ENCODE data around the gene PTPN14.
"Not testable (repeated sequence)": the region's sequence is repeated elsewhere in the genome, so short reads cannot be mapped to it uniquely, and the experiment has no call there.

The PTPN14 gene

DNA sequence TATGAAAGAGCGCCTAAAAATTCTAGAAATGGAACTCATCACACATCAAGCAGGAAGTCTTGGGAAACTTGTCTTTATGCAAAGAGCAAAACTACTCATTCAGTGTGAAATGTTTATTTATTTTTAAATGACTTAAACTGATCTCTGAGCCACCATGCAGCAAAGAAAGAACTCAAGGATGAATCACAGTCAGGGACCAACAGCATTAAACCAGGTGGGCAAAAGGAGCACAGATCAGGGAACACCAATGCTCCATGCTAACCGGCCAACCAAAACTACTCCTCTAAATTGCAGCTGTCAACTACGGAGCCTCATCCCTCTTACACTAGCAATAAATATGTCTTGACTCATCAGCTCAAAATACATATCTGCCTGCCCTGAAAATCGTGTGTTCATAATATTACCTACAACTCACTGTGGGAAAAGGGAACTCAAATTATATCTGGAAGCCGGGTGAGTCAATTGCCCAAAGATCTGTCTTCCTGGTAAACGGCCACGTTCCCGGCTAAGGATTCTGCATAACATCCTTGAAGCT is 129.2 kb downstream of the PTPN14 start:
- no peak for DNase-seq

DNA sequence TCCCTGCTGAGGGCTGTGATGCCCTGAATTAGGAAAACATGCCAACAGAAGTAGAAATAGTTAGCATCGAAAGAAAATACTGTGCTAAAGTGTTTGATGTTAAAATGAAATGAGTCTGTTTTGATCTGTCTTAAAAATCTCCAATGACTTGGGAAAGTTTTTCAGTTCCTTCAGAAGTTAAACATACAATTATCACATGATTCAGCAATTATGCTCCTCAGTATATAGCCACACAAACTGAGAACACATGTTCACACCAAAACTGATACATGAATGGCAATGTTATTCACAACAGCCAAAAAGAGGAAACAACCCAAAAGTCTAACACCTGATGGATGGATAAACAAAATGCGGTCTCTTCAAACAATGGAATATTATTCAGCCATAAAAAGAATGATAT is 130.6 kb downstream of the PTPN14 start:
- no peak for DNase-seq

DNA sequence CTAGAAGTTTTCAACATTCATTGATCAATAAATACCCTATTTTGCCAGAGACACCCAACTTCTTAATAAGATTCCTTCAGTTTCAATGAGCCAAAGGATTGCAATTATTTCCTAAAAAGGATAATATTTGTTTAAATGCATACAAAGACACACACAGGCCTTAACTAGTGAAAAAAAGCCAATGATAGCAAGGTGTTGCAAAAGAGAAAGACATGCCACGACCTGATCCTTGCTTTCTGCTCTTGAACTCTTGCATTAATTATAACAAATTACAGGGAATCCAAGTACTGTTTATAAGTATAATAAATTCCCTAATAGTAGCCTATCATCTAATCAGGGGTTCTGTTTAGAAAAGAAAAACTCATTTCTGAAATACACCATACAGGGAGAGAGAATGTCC is 131.1 kb downstream of the PTPN14 start:
- no peak for DNase-seq

DNA sequence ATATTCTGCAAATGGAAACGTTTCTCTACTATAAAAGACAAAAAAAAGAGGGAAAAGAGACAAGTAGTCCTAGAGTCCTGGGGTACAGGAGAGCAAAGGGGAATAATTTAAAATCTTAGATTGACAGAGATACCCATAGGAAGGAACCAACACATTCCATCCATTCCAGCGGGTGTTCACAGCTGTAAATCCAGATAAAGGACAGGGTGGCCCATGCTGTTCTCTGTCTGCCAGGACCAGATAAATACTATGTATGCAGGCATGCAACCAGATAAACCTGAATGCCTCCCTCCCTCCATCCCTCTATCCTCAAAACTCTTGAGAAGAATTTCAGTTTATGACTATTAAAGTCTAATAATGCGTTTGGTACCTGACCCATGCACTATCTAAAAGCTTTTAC is 131.8 kb downstream of the PTPN14 start:
- no peak for DNase-seq

DNA sequence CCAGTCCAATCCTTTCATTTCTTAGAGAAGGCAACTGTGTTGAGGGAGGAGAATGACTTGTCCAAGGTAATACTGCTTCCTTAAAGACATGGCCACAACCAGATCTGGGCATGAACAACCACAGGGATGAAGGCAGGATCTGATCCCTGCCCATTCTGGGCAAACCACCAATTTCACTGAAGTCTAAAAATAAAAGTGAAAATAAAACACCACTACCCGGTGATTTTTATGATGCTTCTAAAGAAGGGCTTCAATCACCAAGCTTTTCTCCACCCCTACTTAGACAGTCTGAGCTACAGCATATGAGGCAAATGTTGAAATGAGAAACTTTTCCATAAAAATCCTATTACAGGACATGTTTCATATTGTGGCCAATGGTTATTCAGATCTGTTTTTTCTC is 133.0 kb downstream of the PTPN14 start:
- DNase-seq, result no peak

DNA sequence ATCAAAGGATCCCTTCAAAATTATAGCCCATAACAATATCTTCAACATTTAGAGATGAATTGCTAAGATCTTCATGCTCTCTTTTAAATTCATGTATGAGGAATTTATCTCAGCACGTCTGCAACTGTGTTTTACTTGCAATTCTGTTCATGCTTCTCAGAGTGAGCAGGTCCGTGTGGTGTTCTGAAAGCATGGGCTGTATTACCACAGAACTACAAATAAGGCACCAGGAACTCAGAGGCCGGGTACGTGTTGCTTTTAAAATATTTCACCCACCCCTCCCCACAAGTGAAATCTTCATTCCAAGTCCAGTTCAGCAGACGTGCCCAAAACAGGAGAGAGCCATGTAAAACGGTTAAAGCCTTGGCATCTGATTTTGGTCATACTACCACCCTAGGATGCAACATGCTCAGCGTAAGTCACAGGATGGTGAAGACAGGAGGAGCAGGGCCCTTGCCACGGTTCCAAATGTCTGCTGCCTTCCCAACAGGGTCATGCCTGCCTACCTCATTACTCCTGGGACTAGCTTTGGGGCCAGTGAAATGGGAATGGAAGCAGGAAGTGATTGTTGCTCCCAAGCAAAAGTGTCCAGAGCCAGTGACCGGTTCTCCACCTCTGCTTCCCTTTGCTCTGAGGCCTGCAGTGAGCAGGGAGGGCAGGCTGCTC is 133.7 kb downstream of the PTPN14 start:
- no peak for DNase-seq

DNA sequence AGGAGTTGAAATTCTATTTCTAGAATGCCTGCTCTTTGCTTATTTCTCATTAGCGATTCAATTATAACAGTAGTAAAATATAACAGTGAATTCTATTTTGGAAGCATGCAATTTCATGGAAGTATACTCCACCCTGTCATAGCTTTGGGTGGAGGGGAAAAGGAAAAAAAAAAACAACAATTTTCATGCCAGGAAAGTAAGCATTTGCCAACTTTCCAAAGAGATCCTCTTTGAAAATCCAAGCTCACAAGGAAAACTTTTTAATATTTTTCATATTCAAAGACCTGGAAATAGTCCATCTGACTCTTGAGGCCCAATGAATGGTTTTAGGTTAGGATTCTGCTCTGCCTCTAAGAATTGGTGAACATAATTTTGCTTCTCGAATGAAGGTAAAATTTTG is 134.5 kb downstream of the PTPN14 start:
- DNase-seq, result no peak

DNA sequence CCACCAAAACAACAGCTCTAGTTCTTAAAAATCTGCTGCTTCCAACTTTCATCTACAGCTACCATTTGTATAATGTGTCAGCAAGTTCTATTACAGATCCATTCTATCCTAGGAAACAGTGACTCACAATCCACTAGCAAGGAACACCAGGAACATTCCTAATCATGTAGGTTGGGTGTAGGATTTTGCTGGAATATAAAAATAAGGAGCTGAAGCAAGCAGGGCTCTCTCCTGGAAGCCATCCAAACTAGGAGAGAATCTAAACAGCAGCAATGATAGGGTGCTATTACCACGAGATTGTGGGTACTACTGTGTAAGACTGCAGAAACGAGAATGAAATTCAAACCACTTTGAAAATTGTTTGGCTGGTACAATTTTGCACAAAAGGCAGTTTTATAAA is 135.0 kb downstream of the PTPN14 start:
- no peak for DNase-seq

DNA sequence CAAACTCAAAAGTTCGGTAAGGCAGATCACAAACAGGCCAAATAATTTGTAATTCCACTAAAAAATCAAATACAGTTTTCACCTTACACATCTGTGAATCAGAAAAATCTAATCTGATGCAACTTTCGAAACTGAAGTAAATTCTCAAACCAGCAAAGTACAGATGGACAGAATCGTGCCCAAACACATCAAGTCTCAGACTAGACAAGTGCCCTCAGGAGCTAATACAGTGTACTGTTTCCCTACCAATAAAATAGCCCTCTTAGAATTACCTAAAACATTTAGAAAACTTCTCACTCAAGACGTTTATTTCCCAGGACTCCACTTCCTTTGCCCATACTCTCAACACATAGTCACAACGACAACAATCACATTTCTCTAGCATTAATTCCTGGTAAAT is 136.3 kb downstream of the PTPN14 start:
- DNase-seq, result no peak

DNA sequence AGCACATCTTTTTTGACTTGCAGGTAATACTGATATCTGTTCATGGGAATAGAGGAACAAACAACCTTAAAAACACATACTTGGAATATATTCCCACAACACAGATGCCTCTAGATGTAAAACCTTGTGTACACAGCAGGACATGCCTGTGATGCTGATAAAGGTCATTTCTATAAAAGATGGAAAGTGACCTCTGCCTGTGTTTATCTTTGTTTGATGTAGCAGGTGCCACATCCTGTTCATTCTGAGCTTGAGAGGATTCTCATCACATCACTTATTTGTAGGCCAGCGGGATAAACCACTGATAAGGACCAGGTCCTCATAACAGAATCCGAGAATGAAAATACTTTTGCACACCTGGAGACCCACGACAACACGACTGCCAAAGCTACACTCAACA is 136.7 kb downstream of the PTPN14 start:
- DNase-seq, result no peak

DNA sequence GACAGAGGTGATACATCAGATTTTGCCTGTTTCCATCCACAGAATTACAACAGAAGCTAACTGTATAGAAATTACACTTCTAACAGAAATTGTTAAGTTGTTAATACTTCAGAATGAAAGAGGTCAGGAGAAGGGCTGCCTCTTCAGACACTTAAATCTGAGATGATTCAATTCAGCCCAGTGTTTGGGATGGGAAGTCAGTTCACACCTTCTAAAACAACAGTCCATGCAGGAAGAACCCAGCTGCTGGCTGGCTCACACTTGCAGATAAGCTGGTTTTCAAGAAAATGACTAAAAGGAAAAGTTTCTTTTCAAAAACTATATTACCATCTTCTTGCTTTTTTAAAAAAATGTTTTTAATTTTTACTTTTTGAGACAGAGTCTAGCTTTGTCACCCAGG is 138.1 kb downstream of the PTPN14 start:
- DNase-seq, result no peak

DNA sequence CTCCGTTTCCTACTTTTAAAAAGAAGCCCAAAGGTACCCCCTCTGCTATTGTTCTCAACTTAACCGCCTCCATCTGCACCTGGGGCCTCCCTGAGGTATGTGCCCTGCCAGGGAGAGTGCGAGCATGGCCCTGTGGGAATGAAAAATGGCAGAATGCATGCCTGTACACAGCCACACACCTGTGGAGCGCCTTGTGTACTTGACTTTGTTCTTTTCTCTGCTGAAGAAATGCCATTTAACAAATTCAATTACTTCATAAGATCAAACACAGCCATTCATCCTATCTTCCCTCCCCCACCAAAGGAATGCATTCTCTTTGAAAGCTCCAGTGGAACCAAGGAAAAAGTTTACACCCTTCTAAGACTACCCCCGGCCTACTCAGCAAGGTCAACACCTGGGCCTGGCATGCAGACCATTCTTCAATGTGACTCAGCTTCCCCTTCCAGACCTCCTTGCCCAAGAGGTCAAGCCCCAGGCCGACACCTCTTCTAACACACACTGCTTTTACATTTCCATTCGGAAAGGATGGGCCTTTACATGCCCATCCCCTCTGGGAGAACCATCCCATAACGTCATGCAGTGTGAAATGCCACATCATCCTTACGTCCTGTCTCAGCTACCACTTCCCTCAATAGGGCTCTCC is 146.7 kb downstream of the PTPN14 start:
- DNase-seq, result no peak

DNA sequence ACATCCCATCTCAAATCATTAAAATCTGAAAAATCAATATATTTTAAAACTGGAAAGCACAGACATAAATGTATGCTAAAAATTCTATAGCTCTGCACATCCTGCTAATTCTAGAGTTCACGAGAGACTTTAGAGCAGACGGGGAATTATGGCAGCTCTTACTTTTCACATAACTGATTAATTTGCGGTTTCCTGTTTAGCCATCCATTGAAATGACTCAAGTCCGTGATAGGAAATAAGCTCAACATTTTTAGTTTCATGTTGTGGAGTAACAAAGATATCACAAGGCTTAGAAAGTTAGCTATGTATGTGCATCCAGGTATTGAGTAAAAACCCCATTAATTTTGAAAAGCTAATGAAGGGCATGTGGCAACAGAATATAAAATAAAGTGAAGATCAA is 147.2 kb downstream of the PTPN14 start:
- DNase-seq, result no peak

DNA sequence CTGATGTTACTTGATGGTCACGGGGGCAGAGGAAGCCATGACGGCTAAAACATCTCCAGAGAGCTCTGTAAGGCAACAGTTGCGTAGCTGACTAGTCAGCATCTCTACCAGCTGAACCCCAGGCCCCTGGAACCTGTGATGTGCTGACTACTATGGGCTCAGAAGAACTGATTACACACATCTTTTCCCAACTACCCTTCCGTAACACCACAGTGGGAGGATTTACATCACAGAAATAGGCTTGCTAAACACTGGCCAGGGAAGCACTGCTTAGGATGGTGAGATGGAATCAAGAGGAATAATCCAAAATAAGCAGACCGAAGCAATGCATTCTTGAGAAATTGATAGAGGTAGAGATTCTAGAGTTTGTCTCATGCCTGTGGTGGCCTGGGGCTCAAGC is 148.0 kb downstream of the PTPN14 start:
- no peak for DNase-seq

DNA sequence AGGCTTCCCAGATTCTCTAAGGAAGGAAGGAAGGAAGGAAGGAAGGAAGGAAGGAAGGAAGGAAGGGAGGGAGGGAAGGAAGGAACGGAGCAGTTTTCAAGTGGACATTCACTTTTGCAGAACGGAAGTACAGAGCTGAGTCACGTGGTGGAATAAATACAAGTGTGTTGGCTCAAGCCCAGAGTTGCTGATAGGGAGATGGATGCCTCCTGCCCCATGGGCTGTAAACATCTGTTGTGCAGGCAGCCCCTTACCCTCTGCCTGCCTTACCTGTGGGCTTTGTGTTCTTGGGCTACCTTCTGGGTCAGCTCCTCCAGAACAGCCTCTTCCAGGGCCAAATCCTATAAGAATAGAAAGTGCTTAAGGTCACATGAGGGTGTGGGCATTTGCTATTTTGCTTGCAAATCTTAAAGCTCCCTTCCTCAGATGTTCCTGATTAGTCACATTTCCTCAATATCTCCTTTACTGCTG is 148.8 kb downstream of the PTPN14 start:
- DNase-seq, result no peak

DNA sequence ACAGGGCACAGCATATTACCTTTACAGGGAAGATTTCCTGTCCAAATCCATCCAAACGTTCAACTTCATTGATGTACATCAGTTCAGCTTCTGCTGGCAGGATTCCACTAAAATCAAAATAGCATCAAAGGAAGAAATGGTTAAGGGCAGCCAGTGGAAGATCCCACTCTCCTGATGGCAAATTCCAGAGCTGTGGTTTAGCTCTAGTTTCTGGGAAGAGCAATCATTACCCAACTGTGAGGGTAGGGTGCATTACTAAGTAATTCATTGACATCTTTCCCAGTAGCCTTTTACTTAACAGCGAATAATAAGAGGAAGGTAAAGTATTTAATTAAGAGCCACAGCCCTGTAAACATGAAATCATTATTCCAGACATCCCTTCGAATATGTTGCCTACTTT is 149.7 kb downstream of the PTPN14 start:
- DNase-seq, result no peak

DNA sequence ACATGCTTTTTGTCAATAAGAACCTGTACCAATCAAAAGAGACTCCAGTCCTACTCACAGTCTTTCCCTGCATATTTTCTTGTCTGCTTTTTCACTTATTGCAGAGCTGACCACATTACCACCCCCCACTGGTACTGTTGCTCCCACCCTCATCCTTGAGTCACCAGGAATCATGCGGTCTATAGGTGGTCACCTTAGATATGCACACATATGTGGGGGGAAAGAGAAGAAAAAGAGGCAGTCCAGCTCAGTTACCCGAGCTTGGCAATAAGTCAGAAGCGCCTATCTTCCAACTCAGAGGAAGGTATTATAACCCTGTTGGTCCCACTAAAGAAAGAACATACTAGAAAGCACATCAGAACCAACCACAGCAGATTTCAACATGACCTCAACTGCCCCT is 151.3 kb downstream of the PTPN14 start:
- DNase-seq, result no peak

DNA sequence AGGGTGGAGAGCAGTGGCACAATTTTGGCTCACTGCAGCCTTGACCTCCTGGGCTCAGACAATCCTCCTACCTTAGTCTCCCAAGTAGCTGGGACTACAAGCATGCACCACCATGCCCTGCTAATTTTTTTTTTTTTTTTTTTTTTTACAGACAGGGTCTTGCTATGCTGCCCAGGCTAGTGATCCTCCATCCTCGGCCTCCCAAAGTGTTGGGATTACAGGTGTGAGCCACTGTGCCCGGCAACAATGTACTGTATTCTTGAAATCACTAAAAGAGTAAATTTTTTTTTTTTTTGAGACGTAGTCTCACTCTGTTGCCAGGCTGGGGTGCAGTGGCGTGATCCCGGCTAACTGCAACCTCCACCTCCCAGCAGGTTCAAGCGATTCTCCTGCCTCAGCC is 152.9 kb downstream of the PTPN14 start:
- DNase-seq, result no peak

DNA sequence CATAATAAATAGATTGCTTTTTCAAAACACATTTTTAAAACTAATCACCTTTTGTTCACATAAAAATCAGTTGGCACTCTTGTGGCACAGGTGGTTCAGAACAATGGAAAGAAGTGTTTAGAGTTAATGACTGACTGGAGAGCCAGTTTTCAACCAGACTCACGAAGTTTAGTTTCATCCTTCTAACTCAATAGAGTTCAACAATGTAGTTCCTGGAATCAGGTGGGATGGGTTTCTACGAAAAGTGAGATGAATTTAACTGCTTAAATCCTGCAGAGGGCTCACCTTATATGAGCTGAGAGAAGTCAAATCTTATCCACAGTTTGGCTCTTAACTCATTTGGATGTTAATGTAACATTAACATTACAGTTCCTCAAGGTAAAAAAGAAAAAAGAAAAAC is 153.9 kb downstream of the PTPN14 start:
- DNase-seq, result no peak

DNA sequence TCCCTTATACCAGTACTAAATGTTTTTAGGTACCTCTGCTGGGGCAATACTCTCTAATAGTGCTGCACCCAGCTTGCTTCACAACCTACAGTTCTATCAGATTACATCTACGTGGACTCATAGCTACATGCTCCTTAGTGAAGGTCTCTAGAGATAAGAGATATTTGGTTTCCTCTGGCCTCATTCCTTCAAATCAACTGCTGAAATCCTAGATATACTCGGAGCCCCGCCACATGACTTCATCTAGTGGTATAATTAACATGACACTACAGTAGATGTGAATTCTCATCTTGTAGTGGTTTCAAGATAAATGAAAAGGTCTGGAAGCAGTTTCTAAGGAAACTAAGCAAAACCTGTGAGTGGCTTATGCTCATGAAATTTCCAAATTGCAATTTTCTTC is 155.1 kb downstream of the PTPN14 start:
- DNase-seq, result no peak

DNA sequence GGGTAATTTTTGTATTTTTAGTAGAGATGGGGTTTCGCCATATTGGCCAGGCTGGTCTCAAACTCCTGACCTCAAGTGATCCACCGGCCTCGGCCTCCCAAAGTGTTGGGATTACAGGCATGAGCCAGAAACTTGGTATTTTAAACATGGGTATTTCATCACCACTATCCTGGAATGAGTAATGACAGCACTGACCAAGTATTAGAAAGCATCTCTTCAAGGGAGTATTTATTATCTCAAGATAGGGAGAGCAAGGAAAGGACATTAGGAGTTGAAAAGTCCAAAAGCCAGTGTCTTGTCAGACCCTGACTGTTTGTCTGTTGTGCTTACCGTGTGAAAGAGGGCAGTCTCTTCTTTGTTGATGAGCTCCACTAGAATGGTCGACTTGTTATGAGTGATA is 156.8 kb downstream of the PTPN14 start:
- not testable (repeated sequence) for DNase-seq

DNA sequence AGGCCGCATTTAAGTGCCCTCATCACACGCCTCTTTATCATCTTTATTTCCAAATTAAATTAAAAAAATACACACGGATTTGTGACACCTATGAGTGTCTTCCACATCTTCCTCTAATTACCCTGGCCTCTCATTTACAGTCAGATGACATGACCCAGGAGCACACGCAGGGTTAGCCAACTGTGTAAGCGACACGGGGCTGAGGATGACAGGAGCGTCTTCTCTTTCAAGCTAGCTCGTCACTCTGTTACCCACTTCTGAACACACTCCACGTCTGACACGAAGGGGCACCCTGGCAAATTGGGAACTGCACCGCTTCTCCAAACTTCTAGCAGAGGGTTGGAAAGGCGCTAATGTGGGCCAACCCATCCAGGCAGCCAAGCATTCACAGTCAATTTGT is 158.3 kb downstream of the PTPN14 start:
- no peak for DNase-seq

DNA sequence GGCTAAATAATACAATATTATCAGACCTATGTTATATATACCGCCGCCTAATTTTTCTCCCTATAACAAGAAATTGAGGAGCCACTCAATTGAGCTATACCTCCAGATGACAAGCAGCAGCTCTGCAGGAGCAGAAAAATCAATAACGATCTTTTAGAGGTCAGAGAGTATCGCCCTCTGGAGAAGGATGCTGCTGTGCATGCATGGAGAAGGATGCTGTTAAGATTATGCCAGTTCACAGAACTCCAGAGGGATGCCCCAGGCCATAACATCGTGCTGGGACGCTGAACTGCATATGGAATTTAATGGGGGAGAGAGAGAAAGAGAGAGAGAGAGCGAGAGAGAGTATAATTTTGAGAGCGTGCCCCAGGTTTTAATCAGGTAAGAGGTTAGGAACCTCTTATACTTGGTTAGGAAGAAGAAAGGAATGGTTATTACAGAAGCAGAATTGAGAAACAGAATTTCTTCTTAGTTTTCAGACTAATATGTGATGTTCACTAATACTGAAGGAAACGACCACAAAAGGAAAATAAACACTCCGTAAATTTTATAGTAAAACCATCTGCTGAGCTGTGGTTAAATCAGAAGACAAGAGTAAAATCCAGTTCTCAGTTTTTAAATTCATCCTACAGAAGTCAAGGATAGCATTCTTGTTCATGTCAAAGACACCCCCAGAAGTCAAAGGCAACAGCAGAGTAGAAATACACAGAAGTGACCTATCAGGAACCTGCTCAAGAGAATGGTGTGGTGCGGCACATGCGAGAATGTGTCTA is 159.3 kb downstream of the PTPN14 start:
- no peak for DNase-seq

DNA sequence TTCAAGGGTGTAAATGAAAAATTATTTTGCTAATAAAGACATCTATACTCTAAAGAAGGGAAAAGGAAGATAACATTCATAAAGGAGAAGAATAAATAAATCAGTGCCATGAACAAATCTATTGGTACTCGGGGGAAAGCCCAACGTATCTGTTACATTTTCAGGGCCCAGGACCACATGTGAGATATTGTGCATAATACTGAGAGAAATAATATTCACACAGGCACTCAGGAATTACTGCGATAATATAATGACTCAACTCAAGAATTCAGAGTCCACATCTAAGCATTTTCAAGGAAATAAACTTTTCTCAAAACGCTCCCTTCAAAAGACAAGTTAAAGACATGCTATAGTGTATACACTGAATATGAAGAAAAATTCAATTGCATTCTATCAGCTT is 161.7 kb downstream of the PTPN14 start:
- no peak for DNase-seq

All from NK-92 treated with Interleukin-12 subunit alpha and Interleukin-12 subunit beta, amount 100 ng/mL, for 24 hours (cell line).